ENCODE results near the gene CHAT. TPM values are rescaled to one million over a fixed set of nuclear protein-coding genes. Genes with fewer than 3 reads are reported as not detected.

Gene CHAT
- total RNA-seq, 4 donors from 2014 or later = not detected

DNA sequence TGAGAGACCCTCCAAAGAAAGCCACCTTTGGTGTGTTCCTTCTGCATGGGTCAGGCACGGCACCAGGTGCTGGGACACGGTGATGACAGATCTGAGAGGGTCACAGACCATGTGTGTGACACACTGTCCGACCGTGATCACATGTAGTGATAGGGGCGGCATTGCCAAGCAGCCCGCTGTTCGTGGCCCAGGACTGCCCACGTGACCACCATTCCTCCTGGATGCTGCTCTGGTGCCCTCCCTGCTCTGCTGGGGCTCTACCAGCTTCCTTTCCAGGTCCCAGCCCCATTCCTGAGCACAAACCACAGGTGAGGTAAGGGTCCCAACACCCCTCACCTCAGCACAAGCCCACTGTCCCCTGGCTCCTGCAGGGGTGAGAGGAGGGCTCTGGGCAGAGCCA, 13.8 kb upstream of the CHAT start:
- no peak overlapping the region for H3K4me3 ChIP-seq
- TF ChIP-seq POLR2A (IDR thresholded peaks at IDR 0.05) (no peak), EP300 (IDR thresholded peaks at IDR 0.05) (no peak)
- TF ChIP-seq, protein P1, sequence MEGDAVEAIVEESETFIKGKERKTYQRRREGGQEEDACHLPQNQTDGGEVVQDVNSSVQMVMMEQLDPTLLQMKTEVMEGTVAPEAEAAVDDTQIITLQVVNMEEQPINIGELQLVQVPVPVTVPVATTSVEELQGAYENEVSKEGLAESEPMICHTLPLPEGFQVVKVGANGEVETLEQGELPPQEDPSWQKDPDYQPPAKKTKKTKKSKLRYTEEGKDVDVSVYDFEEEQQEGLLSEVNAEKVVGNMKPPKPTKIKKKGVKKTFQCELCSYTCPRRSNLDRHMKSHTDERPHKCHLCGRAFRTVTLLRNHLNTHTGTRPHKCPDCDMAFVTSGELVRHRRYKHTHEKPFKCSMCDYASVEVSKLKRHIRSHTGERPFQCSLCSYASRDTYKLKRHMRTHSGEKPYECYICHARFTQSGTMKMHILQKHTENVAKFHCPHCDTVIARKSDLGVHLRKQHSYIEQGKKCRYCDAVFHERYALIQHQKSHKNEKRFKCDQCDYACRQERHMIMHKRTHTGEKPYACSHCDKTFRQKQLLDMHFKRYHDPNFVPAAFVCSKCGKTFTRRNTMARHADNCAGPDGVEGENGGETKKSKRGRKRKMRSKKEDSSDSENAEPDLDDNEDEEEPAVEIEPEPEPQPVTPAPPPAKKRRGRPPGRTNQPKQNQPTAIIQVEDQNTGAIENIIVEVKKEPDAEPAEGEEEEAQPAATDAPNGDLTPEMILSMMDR (IDR thresholded peaks at IDR 0.05) = no peak
- H3K9me3 ChIP-seq = peaks cover 0 to 1% (median 0%) of the 10 kb centered on the region in 4 donors
- H3K27me3 ChIP-seq = peaks cover 0 to 22% of the 10 kb centered on the region in 2 donors
- no peak overlapping the region for H3K27ac ChIP-seq
- DNase-seq (ENCODE audit: low spot score in 2 of 2) = no peak
- no peaks in the 10 kb centered on the region for H3K36me3 ChIP-seq
- WGBS, 2 donors = 79 to 85% methylated on average over 8 of the region's 8 CpGs
- H3K4me1 ChIP-seq = no peaks in the 10 kb centered on the region

DNA sequence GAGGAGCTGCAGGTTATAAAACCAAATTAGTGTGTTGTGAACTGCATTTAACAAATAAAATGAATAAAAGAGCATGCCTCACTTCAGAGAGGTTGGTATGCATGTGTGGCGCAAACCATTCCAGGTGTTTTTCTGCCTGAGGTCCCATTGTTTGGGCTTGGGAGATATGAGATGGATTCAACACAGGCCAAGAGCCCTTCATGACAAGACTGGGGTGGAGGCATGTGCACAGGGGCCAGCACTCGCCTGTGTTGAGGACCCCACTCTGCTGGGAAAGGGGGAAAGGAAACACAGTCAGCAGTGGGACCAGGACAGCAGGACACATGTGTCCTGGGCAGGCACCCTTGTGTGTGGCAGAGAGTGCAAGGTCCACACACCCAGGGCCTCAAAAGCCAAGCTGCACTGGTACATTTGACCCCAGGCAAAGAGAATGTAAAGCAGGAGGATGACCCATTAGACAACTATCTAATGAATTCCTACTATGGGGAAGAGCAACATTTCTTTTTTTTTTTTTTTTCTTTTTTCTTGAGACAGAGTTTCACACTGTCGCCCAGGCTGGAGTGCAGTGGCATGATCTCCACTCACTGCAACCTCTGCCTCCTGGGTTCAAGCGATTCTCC, 12.9 kb upstream of the CHAT start:
- TF ChIP-seq, protein P1 (IDR thresholded peaks at IDR 0.05) = no peak
- TF ChIP-seq POLR2A (IDR thresholded peaks at IDR 0.05) = no peak
- TF ChIP-seq EP300 (IDR thresholded peaks at IDR 0.05) = no peak
- H3K4me3 ChIP-seq = no peak overlapping the region
- peaks cover 0 to 29% of the 10 kb centered on the region in 2 donors for H3K27me3 ChIP-seq
- peaks cover 0 to 5% (median 0%) of the 10 kb centered on the region in 4 donors for H3K9me3 ChIP-seq
- no peak for DNase-seq (ENCODE audit: low spot score in 2 of 2)
- WGBS, 2 donors = 70 to 82% methylated on average over 4 of the region's 4 CpGs
- H3K36me3 ChIP-seq = no peaks in the 10 kb centered on the region
- H3K27ac ChIP-seq = no peak overlapping the region
- no peaks in the 10 kb centered on the region for H3K4me1 ChIP-seq

DNA sequence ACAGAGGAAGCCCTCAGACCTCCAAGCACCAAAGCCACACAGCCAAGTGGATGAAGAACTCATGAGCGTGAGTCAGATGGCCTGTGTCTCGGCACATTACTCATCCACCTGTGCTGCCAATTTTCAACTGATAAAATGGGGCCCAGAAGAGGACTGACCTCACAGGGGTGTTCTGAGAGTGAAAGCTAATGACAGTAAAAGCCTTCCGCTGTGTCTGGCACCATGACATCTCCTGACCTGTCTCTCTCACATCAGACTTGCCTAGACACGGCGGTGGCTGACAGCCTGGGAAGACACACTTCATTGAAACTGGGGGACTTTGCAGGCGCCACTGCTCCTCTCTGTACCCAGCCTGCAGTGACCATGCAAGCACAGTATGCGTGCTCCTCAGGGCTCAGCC, 12.0 kb upstream of the CHAT start:
- DNase-seq (ENCODE audit: low spot score in 2 of 2) = no peak
- Histone ChIP-seq H3K27ac (no peak overlapping the region), H3K4me1 (peaks cover 0 to 2% (median 0%) of the 10 kb centered on the region in 4 donors), H3K4me3 (no peak overlapping the region), H3K36me3 (no peaks in the 10 kb centered on the region), H3K27me3 (peaks cover 0 to 36% of the 10 kb centered on the region in 2 donors), H3K9me3 (peaks cover 0 to 5% (median 0%) of the 10 kb centered on the region in 4 donors)
- 77 to 83% methylated on average over 6 to 7 of the region's 7 CpGs for WGBS, 2 donors
- TF ChIP-seq POLR2A (IDR thresholded peaks at IDR 0.05) (no peak), EP300 (IDR thresholded peaks at IDR 0.05) (no peak)
- TF ChIP-seq, protein P1 (IDR thresholded peaks at IDR 0.05) = no peak

DNA sequence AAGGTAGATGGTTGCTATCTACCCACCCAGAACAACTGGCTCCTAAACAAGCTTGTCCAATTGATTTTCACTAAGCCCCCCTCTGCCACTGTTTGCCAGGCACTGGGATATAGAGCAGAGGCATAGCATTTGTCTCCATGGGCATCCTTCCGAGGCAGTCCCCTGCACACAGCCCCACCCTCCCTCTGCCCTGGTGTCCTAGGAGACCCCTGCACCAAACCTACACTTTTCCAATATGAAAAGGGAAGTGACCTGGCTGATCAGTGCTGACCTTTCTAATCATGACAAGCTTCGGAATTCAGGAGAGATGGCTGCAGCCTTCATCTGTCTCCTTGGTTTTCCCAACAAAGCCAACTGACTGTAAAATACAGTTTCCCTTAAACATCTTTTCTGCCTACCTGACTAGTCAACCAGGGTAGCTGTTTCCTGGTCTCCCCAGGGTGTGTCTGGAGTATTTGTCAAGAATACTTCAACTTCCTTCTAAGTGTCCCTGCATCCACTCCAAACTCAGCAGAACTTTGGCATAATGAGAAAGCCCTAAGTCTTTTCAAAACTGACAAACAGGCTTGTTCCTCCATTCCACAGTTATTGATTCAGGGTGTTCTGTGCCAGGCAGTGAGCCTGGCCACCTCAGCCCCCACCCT, 11.3 kb upstream of the CHAT start:
- Histone ChIP-seq H3K4me3 (no peak overlapping the region), H3K27me3 (peaks cover 0 to 41% of the 10 kb centered on the region in 2 donors), H3K36me3 (no peaks in the 10 kb centered on the region), H3K27ac (no peak overlapping the region), H3K9me3 (peaks cover 0 to 5% (median 0%) of the 10 kb centered on the region in 4 donors), H3K4me1 (peaks cover 0 to 8% (median 0%) of the 10 kb centered on the region in 4 donors)
- TF ChIP-seq POLR2A (IDR thresholded peaks at IDR 0.05) = no peak
- no peak for DNase-seq (ENCODE audit: low spot score in 2 of 2)
- 55 to 75% methylated on average over 2 of the region's 2 CpGs for WGBS, 2 donors

DNA sequence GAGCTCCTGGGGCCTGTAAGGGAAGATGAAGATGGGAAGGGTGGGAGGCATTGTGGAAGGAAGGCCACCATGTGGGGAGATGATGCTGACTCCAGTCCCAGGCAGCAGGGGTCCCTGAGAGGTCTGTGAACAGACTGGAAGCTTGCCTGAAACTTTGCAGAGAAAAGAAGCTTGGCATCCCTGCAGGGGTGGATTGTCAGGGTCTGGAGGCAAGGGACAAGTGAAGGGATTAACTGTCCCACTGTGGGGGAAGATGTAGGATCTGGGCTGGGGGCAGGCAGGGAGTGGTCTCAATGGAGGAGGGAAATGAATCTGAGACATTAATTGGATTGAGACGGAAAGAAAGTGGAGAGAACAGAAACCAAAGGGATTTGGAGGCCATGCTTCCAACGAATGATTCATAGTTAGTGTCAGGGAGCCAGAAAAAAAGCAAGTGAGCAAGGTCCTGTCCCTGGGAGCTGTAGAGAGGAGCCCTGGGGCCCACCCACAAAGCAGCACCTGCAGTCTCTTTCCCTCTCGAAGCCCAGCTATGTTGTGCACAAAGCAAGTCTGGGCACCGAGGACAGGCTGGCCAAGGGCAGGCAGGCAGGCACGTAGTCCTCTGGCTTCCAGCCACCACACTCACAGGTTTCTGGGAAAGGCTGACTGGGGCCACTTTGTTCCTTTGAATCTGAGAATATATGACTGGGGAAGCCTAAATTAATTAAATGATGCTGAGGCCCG, 8.5 kb upstream of the CHAT start:
- Histone ChIP-seq H3K4me1 (peaks cover 0 to 24% (median 0%) of the 10 kb centered on the region in 4 donors), H3K9me3 (peaks cover 0 to 5% (median 0%) of the 10 kb centered on the region in 4 donors), H3K36me3 (no peaks in the 10 kb centered on the region), H3K4me3 (no peak overlapping the region), H3K27me3 (peaks cover 0 to 69% of the 10 kb centered on the region in 2 donors), H3K27ac (no peak overlapping the region)
- 69 to 74% methylated on average over 6 of the region's 6 CpGs for WGBS, 2 donors
- no peak for TF ChIP-seq POLR2A (IDR thresholded peaks at IDR 0.05)
- no peak for DNase-seq (ENCODE audit: low spot score in 2 of 2)

All from tibial nerve (tissue), 4 donors.